OCI-LY7 (cell line): ENCODE measurements around the gene TSPO.

Experiments used
- EZH2phosphoT487 ChIP-seq: fragments of 200-600 bp; sonication (generic); IDR thresholded peaks from 2 replicates; pipeline ENCODE4 v1.6.1; 2018; ENCODE audit warnings: low read depth, borderline replicate concordance, mild to moderate bottlenecking, mixed run types, antibody characterized with exemption, low read length, moderate library complexity, mixed read lengths
- TF ChIP-seq, protein P1 (sequence below): fragments of 200-600 bp; sonication (generic); conservative IDR thresholded peaks from 2 replicates; pipeline ENCODE4 v1.5.1; 2014; ENCODE audit warnings: mild to moderate bottlenecking, antibody characterized with exemption, low read length, moderate library complexity, mixed read lengths

DNA sequence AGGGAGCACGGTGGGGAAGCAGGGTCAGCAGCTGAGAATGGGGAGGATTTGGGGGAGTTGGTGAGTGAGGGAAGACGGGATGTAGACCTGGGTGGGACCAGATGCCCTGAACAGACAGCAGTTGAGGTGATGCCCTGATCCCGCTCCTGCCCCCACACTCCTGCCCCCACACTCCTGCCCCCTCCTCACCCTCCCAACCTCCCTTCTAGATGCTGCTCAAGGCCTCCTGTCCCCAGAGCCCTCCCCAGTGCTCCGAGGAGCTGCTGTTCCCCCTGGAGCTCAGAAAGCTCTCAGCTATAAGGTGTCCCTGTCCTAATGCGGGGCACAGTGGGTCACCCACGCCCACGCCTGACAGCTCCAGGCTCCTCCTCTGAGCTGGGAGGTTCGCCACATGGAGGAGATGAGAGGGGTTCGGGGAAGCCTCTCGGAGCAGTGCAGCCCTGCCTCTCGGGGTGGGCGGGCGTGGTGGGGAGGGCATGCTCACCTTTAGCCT, 60.6 kb downstream of the TSPO start:
- TF ChIP-seq, protein P1, sequence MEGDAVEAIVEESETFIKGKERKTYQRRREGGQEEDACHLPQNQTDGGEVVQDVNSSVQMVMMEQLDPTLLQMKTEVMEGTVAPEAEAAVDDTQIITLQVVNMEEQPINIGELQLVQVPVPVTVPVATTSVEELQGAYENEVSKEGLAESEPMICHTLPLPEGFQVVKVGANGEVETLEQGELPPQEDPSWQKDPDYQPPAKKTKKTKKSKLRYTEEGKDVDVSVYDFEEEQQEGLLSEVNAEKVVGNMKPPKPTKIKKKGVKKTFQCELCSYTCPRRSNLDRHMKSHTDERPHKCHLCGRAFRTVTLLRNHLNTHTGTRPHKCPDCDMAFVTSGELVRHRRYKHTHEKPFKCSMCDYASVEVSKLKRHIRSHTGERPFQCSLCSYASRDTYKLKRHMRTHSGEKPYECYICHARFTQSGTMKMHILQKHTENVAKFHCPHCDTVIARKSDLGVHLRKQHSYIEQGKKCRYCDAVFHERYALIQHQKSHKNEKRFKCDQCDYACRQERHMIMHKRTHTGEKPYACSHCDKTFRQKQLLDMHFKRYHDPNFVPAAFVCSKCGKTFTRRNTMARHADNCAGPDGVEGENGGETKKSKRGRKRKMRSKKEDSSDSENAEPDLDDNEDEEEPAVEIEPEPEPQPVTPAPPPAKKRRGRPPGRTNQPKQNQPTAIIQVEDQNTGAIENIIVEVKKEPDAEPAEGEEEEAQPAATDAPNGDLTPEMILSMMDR = no peak
- no peak for TF ChIP-seq EZH2phosphoT487
